OCI-LY1 (cell line): ENCODE measurements around the gene ITGB7.

Experiments
- EZH2 ChIP-seq: fragments of 200-600 bp; sonication (generic), shearing (Covaris generic); IDR thresholded peaks from 2 replicates; pipeline ENCODE4 v1.8.0; 2017; ENCODE audit warnings: borderline replicate concordance, mixed run types, mild to moderate bottlenecking, antibody characterized with exemption, low read length, moderate library complexity, mixed read lengths
- TF ChIP-seq, protein P1 (sequence below): fragments of 200-600 bp; sonication (generic), shearing (Covaris generic); IDR thresholded peaks from 2 replicates; pipeline ENCODE4 v1.5.1; 2017; ENCODE audit warnings: mild to moderate bottlenecking, antibody characterized with exemption, low read length, moderate library complexity, mixed read lengths

DNA sequence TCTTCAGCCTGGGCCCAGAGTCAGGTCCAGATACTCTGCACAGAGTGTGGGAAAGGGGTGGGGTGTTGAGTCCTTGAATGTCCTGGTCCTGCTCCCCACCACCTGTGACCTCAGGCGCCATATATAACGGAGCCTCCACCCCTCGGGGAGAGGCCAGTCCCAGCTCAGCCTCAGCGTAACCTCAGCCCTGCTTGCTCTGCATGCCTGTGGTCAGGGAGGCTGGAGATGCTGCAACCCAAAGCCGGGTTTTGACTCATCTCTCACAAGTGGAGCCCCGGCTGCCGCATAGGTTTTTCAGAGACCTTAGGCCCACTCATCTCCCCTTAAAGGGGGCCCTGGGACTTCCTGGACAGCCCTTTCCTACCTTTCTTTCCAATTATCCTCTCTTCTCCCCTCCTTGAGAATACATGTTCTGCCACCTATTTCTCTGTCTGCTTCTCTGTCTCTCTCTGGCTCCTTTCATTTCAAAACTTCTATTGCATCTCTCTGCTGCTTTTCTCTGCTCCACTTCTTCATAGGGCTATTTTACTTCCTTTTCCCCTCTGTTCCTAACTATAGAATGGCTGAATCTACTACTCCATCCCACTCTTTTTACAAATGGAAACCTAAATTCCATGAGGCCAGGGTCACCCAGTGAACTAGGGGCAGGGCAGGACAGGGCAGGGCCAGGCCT lies 1.2 kb downstream of the ITGB7 start:
- TF ChIP-seq, protein P1, sequence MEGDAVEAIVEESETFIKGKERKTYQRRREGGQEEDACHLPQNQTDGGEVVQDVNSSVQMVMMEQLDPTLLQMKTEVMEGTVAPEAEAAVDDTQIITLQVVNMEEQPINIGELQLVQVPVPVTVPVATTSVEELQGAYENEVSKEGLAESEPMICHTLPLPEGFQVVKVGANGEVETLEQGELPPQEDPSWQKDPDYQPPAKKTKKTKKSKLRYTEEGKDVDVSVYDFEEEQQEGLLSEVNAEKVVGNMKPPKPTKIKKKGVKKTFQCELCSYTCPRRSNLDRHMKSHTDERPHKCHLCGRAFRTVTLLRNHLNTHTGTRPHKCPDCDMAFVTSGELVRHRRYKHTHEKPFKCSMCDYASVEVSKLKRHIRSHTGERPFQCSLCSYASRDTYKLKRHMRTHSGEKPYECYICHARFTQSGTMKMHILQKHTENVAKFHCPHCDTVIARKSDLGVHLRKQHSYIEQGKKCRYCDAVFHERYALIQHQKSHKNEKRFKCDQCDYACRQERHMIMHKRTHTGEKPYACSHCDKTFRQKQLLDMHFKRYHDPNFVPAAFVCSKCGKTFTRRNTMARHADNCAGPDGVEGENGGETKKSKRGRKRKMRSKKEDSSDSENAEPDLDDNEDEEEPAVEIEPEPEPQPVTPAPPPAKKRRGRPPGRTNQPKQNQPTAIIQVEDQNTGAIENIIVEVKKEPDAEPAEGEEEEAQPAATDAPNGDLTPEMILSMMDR = no peak
- TF ChIP-seq EZH2 = no peak
